ENCODE data around the gene RIPOR2. TPM values are rescaled to one million over a fixed set of nuclear protein-coding genes. Genes with fewer than 3 reads are reported as not detected.

RIPOR2 gene
- total and polyA plus RNA-seq, 2 donors (not counting 3 experiments of a cell fraction or from before 2014, with no cell fraction given) = 0.10 TPM; not detected in 1

DNA sequence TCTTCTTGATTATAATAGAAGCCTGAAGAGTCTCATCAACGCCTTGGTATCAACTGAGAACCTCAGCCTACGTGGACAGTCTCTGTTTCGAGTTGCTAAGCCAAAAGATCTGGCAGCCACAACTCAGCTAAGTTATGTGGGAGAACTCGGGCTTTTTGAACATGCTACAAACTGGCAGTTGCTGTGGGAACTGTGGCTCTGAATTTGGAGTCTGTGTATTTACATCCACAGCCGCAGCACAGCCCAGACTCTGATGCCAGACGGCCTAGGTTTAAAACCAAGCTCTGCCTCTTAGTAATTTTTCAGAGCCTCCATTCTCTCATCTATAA, 35.8 kb downstream of the RIPOR2 start:
- Histone ChIP-seq H3K9me1 (replicated peaks; ENCODE audit: control insufficient read depth, extremely low read depth, insufficient read depth, low read length) (no peaks in the 10 kb centered on the region), H3K4me2 (ENCODE audit: insufficient read depth, low read length) (no peak overlapping the region), H2AFZ (ENCODE audit: low read depth, low read length) (no peak overlapping the region), H3K9me3 (replicated peaks; ENCODE audit: control insufficient read depth, insufficient read depth, low read length) (no peaks in the 10 kb centered on the region), H3K27ac (ENCODE audit: insufficient read depth, low read depth, low read length) (no peak overlapping the region), H3K79me2 (ENCODE audit: control insufficient read depth, insufficient read depth, low read length) (no peaks in the 10 kb centered on the region), H3K36me3 (ENCODE audit: control insufficient read depth in 2 of 2, extremely low read depth in 1 of 2, insufficient read depth in 2 of 2, low read length in 2 of 2) (no peaks in the 10 kb centered on the region), H3K4me3 (replicated peaks in 1 of 3; ENCODE audit: insufficient read depth in 1 of 3, low read depth in 1 of 3, low read length in 3 of 3) (no peak overlapping the region), H3K4me1 (ENCODE audit: control insufficient read depth, extremely low read depth, insufficient read depth, low read length) (no peaks in the 10 kb centered on the region), H4K20me1 (replicated peaks; ENCODE audit: control insufficient read depth, extremely low read depth, insufficient read depth, low read length) (no peaks in the 10 kb centered on the region), H3K27me3 (ENCODE audit: control insufficient read depth in 2 of 2, insufficient read depth in 2 of 2, low read length in 2 of 2) (no peaks in the 10 kb centered on the region), H3K9ac (replicated peaks; ENCODE audit: extremely low read depth, insufficient read depth, low read length) (no peak overlapping the region)
- dilution Hi-C loops (cut with MboI; ENCODE audit: extremely low pct_ligation_motif_present, low sequenced_read_pairs) = no loop called here
- DNase-seq (ENCODE audit: low read depth, low spot score) (no peak), FAIRE-seq (no peak)
- intact Hi-C loops (cut with micrococcal nuclease) = no loop called here
- no TSS peak for BruUV-seq (replicated peaks)
- TF ChIP-seq EZH2 (IDR thresholded peaks at IDR 0.05; ENCODE audit: borderline replicate concordance, low read depth, low read length, severe bottlenecking) (no peak), JUN (IDR thresholded peaks at IDR 0.05; ENCODE audit: borderline replicate concordance, insufficient read depth, insufficient read length, low read depth) (no peak), FOS (IDR thresholded peaks at IDR 0.05; ENCODE audit: borderline replicate concordance, insufficient read depth, low read length) (no peak), POLR2A (IDR thresholded peaks at IDR 0.05; ENCODE audit: low read depth, low read length) (no peak), MYC (IDR thresholded peaks at IDR 0.05; ENCODE audit: low read depth, low read length) (no peak)
- TF ChIP-seq, protein P1, sequence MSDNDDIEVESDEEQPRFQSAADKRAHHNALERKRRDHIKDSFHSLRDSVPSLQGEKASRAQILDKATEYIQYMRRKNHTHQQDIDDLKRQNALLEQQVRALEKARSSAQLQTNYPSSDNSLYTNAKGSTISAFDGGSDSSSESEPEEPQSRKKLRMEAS (IDR thresholded peaks at IDR 0.05; ENCODE audit: insufficient read depth, insufficient read length) = no peak
- TF ChIP-seq, protein P2, sequence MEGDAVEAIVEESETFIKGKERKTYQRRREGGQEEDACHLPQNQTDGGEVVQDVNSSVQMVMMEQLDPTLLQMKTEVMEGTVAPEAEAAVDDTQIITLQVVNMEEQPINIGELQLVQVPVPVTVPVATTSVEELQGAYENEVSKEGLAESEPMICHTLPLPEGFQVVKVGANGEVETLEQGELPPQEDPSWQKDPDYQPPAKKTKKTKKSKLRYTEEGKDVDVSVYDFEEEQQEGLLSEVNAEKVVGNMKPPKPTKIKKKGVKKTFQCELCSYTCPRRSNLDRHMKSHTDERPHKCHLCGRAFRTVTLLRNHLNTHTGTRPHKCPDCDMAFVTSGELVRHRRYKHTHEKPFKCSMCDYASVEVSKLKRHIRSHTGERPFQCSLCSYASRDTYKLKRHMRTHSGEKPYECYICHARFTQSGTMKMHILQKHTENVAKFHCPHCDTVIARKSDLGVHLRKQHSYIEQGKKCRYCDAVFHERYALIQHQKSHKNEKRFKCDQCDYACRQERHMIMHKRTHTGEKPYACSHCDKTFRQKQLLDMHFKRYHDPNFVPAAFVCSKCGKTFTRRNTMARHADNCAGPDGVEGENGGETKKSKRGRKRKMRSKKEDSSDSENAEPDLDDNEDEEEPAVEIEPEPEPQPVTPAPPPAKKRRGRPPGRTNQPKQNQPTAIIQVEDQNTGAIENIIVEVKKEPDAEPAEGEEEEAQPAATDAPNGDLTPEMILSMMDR (IDR thresholded peaks at IDR 0.05; ENCODE audit: extremely low read depth in 1 of 2, insufficient read depth in 1 of 2, low read depth in 1 of 2, low read length in 2 of 2) = no peak
- ChIA-PET POLR2A (no interaction called here), CTCF (interaction anchor here (1.1 to 2.8 kb wide), 6 partner anchors 11 to 44 kb away, joined by 3 to 16 read pairs (median 4); no protein-coding TSS in a partner anchor)

Data from endothelial cell of umbilical vein (primary cell).